Stimulated activated naive CD4-positive, alpha-beta T cell treated with Interleukin-2 at 50 U/mL for 16 hours (primary cell): ENCODE data around the gene CENPB.
"Not testable (repeated sequence)": the region's sequence is repeated elsewhere in the genome, so short reads cannot be mapped to it uniquely, and the experiment has no call there.

ENCODE experiments used
- DNase-seq: peaks from one replicate; lab custom pipeline; 2025; lab: John Stamatoyannopoulos, UW

CENPB gene

GRCh38 chr20:3811467-3812258 is 25.1 kb upstream of the CENPB start:
- peak; percentile 94 for DNase-seq

GRCh38 chr20:3808544-3808943 is 22.0 kb upstream of the CENPB start:
- no peak for DNase-seq

GRCh38 chr20:3804781-3805180 is 18.2 kb upstream of the CENPB start:
- DNase-seq: no peak

- no peak for DNase-seq
These were observed 17.8 kb upstream of the CENPB start for GRCh38 chr20:3804254-3804751.

GRCh38 chr20:3803854-3804253 is 17.3 kb upstream of the CENPB start:
- no peak for DNase-seq

- DNase-seq: no peak
These were observed 16.7 kb upstream of the CENPB start for GRCh38 chr20:3803289-3803688.

- DNase-seq: no peak
These were observed 16.1 kb upstream of the CENPB start for GRCh38 chr20:3802524-3803239.

- no peak for DNase-seq
These were observed 15.3 kb upstream of the CENPB start for GRCh38 chr20:3801846-3802245.

GRCh38 chr20:3801299-3801698 is 14.8 kb upstream of the CENPB start:
- no peak for DNase-seq

GRCh38 chr20:3800878-3801260 is 14.3 kb upstream of the CENPB start:
- DNase-seq: no peak

- DNase-seq: no peak
These were observed 13.8 kb upstream of the CENPB start for GRCh38 chr20:3800256-3800877.

GRCh38 chr20:3798908-3799248 is 12.3 kb upstream of the CENPB start:
- no peak for DNase-seq

- DNase-seq: no peak
These were observed 11.8 kb upstream of the CENPB start for GRCh38 chr20:3798373-3798768.

- peak; percentile 39 for DNase-seq
These were observed 11.2 kb upstream of the CENPB start for GRCh38 chr20:3797592-3798372.

GRCh38 chr20:3797226-3797545 is 10.6 kb upstream of the CENPB start:
- no peak for DNase-seq

GRCh38 chr20:3796477-3797225 is 10.1 kb upstream of the CENPB start:
- DNase-seq: no peak

GRCh38 chr20:3795511-3796468 is 9.2 kb upstream of the CENPB start, which contains the start of gene CDC25B:
Gene CDC25B (plus strand): TSS chr20:3796310. CDS start chr20:3796532, 222 bp downstream.
- DNase-seq: peak; percentile 88

GRCh38 chr20:3794701-3795420 is 8.3 kb upstream of the CENPB start:
- no peak for DNase-seq

- DNase-seq: not testable (repeated sequence)
These were observed 7.6 kb upstream of the CENPB start for GRCh38 chr20:3794168-3794567.

GRCh38 chr20:3789201-3789600 is 2.7 kb upstream of the CENPB start:
- DNase-seq: not testable (repeated sequence)
